ENCODE data around the gene DTX1. TPM values are rescaled to one million over a fixed set of nuclear protein-coding genes. Genes with fewer than 3 reads are reported as not detected.
A peak's percentile ranks its signal among the peaks of the same experiment; 100 is the strongest.
"Not testable (repeated sequence)": the region's sequence is repeated elsewhere in the genome, so short reads cannot be mapped to it uniquely, and the experiment has no call there.

Gene DTX1
- total RNA-seq, 1 donor from 2014 or later = 62.8 TPM

DNA sequence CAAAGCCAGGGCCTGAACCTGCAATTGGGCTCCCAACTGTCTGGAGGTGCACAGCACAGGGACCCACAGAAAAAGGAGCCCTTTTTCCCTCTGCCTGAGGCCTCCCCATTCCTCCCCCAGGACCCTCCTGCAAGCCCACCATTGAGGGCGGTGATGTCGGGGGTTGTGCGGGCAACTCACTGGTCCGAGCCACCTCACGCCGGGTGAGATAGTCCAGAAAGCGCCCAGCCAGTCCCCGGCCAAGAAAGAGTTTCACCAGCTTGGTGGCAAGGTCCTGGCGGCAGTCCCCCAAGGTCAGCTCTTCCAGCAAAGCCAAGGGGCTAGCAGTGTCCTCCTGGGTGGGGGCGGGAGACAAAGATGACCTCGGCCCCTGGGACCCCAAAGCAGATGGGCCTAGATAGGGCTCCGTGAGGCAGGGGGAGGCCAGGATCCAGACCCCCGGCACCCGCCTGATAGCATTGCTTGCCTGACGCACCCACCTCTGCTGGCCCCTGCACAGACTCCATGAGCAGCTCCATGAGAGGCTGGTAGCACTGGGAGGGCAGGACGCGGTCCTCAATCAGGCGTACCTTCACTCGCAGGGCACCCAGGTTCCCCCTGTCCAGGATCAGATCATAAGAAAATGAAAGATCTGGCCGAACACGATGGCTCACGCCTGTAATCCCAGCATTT lies 59.1 kb downstream of the DTX1 start:
- H3K9me3 Mint-ChIP-seq (ENCODE audit: unreplicated experiment) = no peaks in the 10 kb centered on the region
- no peaks in the 10 kb centered on the region for H3K36me3 Mint-ChIP-seq (ENCODE audit: low read depth, unreplicated experiment)
- no peaks in the 10 kb centered on the region for H3K4me1 Mint-ChIP-seq (ENCODE audit: unreplicated experiment)
- no peak overlapping the region for H3K4me3 Mint-ChIP-seq (ENCODE audit: unreplicated experiment)
- peaks cover 3% of the 10 kb centered on the region for H3K27me3 Mint-ChIP-seq (ENCODE audit: unreplicated experiment)
- TF ChIP-seq CTCF (IDR thresholded peaks at IDR 0.05; ENCODE audit: unreplicated experiment) = no peak
- no peak overlapping the region for H3K27ac Mint-ChIP-seq (ENCODE audit: unreplicated experiment)
- no peak for DNase-seq (ENCODE audit: low spot score)

DNA sequence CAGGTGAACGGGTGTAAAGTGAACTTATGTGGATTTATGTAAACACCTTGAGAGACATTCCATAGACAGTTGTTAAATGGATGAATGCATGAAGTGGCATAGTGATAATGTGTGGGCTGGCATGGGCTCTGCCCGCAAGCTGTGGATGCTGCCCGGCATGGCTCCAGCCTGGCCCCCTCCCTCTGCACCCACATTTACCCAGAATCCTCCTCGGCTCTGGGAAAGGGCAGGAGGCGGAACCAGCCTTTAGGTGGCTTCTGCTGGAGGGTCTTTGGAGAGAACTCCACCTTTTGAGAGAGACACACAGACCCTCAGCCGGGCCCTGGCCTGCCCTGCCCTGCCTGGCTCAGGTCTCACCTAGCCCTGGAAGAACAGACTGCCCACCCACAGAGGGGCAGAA lies 60.3 kb downstream of the DTX1 start:
- no peak for TF ChIP-seq CTCF (IDR thresholded peaks at IDR 0.05; ENCODE audit: unreplicated experiment)
- Mint-ChIP-seq H3K9me3 (ENCODE audit: unreplicated experiment) (no peaks in the 10 kb centered on the region), H3K36me3 (ENCODE audit: low read depth, unreplicated experiment) (no peaks in the 10 kb centered on the region), H3K27me3 (ENCODE audit: unreplicated experiment) (peaks cover 3% of the 10 kb centered on the region), H3K27ac (ENCODE audit: unreplicated experiment) (no peak overlapping the region), H3K4me3 (ENCODE audit: unreplicated experiment) (no peak overlapping the region), H3K4me1 (ENCODE audit: unreplicated experiment) (no peaks in the 10 kb centered on the region)
- DNase-seq (ENCODE audit: low spot score) = no peak

DNA sequence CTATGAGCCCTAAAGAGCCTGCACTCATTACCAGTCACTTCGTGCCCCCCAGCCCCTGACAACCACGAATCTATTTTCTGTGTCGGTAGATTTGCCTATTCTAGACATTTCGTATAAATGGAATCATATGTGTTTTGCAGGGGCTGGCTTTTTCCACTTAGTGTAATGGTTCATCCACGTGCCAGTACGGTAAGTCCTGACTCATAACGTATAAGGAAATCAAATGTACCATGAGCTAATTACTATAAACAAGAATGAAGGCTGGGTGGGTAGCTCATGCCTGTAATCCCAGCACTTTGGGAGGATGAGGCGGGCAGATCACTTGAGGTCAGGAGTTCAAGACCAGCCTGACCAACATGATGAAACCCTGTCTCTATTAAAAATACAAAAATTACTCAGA lies 61.2 kb downstream of the DTX1 start:
- H3K27ac Mint-ChIP-seq (ENCODE audit: unreplicated experiment) = not testable (repeated sequence)

GRCh38 chr12:113118142-113118541 lies 61.6 kb downstream of the DTX1 start:
- peaks cover 1% of the 10 kb centered on the region for H3K27me3 Mint-ChIP-seq (ENCODE audit: unreplicated experiment)
- no peaks in the 10 kb centered on the region for H3K4me1 Mint-ChIP-seq (ENCODE audit: unreplicated experiment)
- no peaks in the 10 kb centered on the region for H3K36me3 Mint-ChIP-seq (ENCODE audit: low read depth, unreplicated experiment)
- TF ChIP-seq CTCF (IDR thresholded peaks at IDR 0.05; ENCODE audit: unreplicated experiment) = no peak
- DNase-seq (ENCODE audit: low spot score) = no peak
- H3K4me3 Mint-ChIP-seq (ENCODE audit: unreplicated experiment) = no peak overlapping the region
- H3K27ac Mint-ChIP-seq (ENCODE audit: unreplicated experiment) = no peak overlapping the region
- no peaks in the 10 kb centered on the region for H3K9me3 Mint-ChIP-seq (ENCODE audit: unreplicated experiment)

More for the DNA sequence above, 61.2 kb downstream of the DTX1 start:
- H3K9me3 Mint-ChIP-seq (ENCODE audit: unreplicated experiment); H3K27me3 Mint-ChIP-seq (ENCODE audit: unreplicated experiment); H3K36me3 Mint-ChIP-seq (ENCODE audit: low read depth, unreplicated experiment); DNase-seq (ENCODE audit: low spot score); H3K4me3 Mint-ChIP-seq (ENCODE audit: unreplicated experiment); H3K4me1 Mint-ChIP-seq (ENCODE audit: unreplicated experiment): not testable (repeated sequence)

DNA sequence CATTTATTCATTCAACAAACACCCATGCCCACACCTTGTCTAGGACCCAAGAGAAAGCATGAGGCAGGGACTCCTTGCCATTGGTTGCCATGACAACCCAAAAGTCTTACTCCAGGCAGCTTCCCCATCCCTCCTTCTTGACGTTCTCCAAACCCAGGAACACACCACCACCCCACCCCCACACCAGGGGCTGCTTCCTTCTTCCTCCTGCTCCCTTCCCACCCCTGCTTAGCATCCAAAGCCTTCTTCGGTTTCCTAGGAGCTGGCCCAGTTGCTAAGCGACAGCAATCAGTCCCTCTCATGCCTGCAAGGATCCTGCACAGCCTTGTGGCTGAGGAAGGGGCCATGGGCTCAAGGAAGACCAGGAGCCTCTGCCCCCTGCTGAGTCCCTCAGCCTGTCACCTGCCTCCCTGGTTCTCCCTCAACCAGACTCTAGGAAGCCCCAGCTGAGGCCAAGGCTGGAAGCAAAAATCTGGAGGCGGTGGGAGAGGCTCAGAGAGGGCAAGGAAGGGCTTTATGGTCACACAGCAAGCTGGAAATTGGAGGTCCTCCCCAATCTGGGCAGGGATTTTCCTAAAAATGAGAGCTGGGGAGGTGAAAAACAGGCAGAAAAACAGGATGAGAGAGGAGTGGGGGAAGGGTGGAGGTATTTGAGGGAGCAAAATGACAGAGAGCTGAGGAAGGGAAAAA lies 63.6 kb downstream of the DTX1 start:
- no peak for TF ChIP-seq CTCF (IDR thresholded peaks at IDR 0.05; ENCODE audit: unreplicated experiment)
- H3K27me3 Mint-ChIP-seq (ENCODE audit: unreplicated experiment) = peaks cover 1% of the 10 kb centered on the region
- no peaks in the 10 kb centered on the region for H3K9me3 Mint-ChIP-seq (ENCODE audit: unreplicated experiment)
- no peaks in the 10 kb centered on the region for H3K36me3 Mint-ChIP-seq (ENCODE audit: low read depth, unreplicated experiment)
- H3K27ac Mint-ChIP-seq (ENCODE audit: unreplicated experiment) = no peak overlapping the region
- H3K4me1 Mint-ChIP-seq (ENCODE audit: unreplicated experiment) = no peaks in the 10 kb centered on the region
- H3K4me3 Mint-ChIP-seq (ENCODE audit: unreplicated experiment) = no peak overlapping the region
- peak; percentile 22 for DNase-seq (ENCODE audit: low spot score)
